Measurements from ENCODE around the gene ATXN10. TPM values are rescaled to one million over a fixed set of nuclear protein-coding genes. Genes with fewer than 3 reads are reported as not detected.

Gene ATXN10
- total and polyA plus RNA-seq, 2 experiments from 2014 or later = 109 to 216 TPM

DNA sequence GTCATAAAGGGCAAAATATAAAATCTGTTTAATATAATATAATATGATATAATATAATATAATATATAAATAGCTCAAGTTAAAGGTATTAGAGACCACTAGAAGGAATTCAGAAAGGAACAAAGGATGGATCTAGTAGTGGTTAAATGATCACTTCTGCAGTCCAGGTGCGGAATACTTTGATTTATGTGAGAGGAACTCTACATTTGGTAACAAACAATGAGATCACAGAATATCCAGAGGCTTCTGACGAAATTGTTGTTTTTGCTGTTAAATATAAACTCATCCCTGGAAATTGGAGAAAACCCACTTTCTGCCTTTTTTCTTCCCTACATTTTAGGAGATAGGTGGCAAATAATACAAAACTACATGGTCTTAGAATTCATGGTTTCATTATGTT, 36.0 kb downstream of the ATXN10 start:
- peaks cover 54% of the 10 kb centered on the region for H3F3A ChIP-seq (ENCODE audit: insufficient read depth)
- no peaks in the 10 kb centered on the region for H3K9me3 ChIP-seq (ENCODE audit: low read depth)
- TF ChIP-seq EZH2phosphoT487 (IDR thresholded peaks at IDR 0.05; ENCODE audit: insufficient read depth, low read depth) (no peak), EZH2 (IDR thresholded peaks at IDR 0.05; ENCODE audit: insufficient read depth, poor library complexity, severe bottlenecking) (no peak)
- H3K4me2 ChIP-seq (ENCODE audit: unreplicated experiment) = no peak overlapping the region
- no peaks in the 10 kb centered on the region for H3K27me3 ChIP-seq (replicated peaks; ENCODE audit: insufficient read depth)
- H3K9ac ChIP-seq = no peak overlapping the region
- H2AFZ ChIP-seq = no peak overlapping the region
- WGBS, 2 experiments (ENCODE audit: low coverage in 1 of 2, low lambda C conversion rate in 2 of 2, missing lambda C conversion rate in 2 of 2) = 95 to 99% methylated on average over 2 of the region's 2 CpGs
- peaks cover 35% of the 10 kb centered on the region for H3K4me1 ChIP-seq (ENCODE audit: insufficient read depth)
- H3K27ac ChIP-seq = no peak overlapping the region
- peaks cover 10% of the 10 kb centered on the region; the same call in 1 of the 2 replicates for H4K20me1 ChIP-seq (ENCODE audit: insufficient read depth)
- DNase-seq = no peak
- no peak overlapping the region for H3K4me3 ChIP-seq
- H3K9me2 ChIP-seq (ENCODE audit: insufficient read depth) = no peaks in the 10 kb centered on the region
- in situ Hi-C loops (cut with MboI) = no loop called here
- peaks cover 25% of the 10 kb centered on the region for H3K36me3 ChIP-seq (ENCODE audit: low read depth)
- H3K79me2 ChIP-seq (ENCODE audit: insufficient read depth) = peaks cover 80% of the 10 kb centered on the region

DNA sequence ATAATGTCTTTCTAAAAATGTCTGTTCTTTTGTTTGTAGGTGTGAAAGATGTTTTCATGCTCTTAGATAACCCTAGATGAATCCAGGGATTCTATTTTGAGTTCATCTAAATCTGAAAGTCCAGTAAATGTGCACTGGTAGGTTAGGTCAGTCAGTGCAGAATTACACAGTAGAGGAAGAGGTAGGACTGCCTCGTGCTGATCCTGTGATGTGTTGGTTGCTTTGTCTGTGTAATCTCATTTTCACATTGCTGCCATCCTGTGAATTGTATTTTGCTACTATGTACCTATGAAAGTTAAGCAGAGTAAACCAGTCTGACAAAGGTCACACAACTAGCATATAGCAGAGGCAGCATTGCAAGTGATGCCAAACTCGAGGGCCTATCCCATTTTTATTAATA, 36.5 kb downstream of the ATXN10 start:
- Histone ChIP-seq H3K9me2 (ENCODE audit: insufficient read depth) (no peaks in the 10 kb centered on the region), H3K27ac (no peak overlapping the region), H2AFZ (no peak overlapping the region), H3K36me3 (ENCODE audit: low read depth) (peaks cover 24% of the 10 kb centered on the region), H3K9ac (no peak overlapping the region), H3K27me3 (replicated peaks; ENCODE audit: insufficient read depth) (no peaks in the 10 kb centered on the region), H3K4me2 (ENCODE audit: unreplicated experiment) (no peak overlapping the region), H3K4me3 (no peak overlapping the region), H3K4me1 (ENCODE audit: insufficient read depth) (peaks cover 35% of the 10 kb centered on the region), H3F3A (ENCODE audit: insufficient read depth) (peaks cover 54% of the 10 kb centered on the region), H3K79me2 (ENCODE audit: insufficient read depth) (peaks cover 83% of the 10 kb centered on the region), H3K9me3 (ENCODE audit: low read depth) (no peaks in the 10 kb centered on the region), H4K20me1 (ENCODE audit: insufficient read depth) (peaks cover 10% of the 10 kb centered on the region; the same call in 1 of the 2 replicates)
- WGBS, 2 experiments (ENCODE audit: low coverage in 1 of 2, low lambda C conversion rate in 2 of 2, missing lambda C conversion rate in 2 of 2) = 77 to 79% methylated on average over 2 of the region's 2 CpGs
- DNase-seq = no peak
- in situ Hi-C loops (cut with MboI) = no loop called here
- TF ChIP-seq EZH2phosphoT487 (IDR thresholded peaks at IDR 0.05; ENCODE audit: insufficient read depth, low read depth) = no peak
- no peak for TF ChIP-seq EZH2 (IDR thresholded peaks at IDR 0.05; ENCODE audit: insufficient read depth, poor library complexity, severe bottlenecking)

DNA sequence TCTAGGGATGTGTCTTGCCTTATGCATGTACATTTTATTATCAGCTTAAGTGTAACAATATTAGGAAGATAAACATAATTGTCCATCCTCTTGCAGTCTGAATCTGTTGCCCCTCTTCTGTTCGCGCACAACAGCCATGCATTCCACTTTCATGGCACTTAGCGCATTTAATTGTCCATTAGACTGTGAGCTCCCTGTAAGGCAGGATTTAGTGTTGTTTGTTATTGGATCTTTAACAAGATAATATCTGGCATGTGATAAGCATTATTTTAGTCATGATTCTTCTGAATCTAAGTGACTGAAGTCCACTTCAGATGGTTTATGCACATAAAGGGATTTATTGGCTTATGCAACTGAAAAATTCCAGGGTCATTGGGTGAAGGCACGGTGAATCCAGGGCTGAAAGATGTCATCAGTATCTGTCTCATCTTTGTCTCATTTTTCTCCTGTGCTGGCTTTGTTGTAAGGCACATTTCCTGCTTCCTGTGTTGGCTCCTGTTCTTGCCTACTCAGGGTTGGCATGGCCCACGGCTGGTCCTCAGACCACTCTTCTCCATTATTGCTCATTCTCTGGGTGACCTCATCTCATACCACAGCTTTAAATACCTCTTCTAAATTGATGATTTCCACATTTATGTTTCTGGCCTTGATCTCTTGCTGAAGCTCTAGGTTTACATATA, 37.6 kb downstream of the ATXN10 start:
- H3K27me3 ChIP-seq (replicated peaks; ENCODE audit: insufficient read depth) = no peaks in the 10 kb centered on the region
- in situ Hi-C loops (cut with MboI) = no loop called here
- no peaks in the 10 kb centered on the region for H3K9me3 ChIP-seq (ENCODE audit: low read depth)
- H3F3A ChIP-seq (ENCODE audit: insufficient read depth) = peaks cover 58% of the 10 kb centered on the region
- DNase-seq = peak; percentile 92
- H3K27ac ChIP-seq = peak overlapping the region; percentile 81
- H3K9me2 ChIP-seq (ENCODE audit: insufficient read depth) = no peaks in the 10 kb centered on the region
- WGBS, 2 experiments (ENCODE audit: low coverage in 1 of 2, low lambda C conversion rate in 2 of 2, missing lambda C conversion rate in 2 of 2) = 58 to 59% methylated on average over 5 of the region's 5 CpGs
- H3K79me2 ChIP-seq (ENCODE audit: insufficient read depth) = peaks cover 87% of the 10 kb centered on the region
- no peak for TF ChIP-seq EZH2phosphoT487 (IDR thresholded peaks at IDR 0.05; ENCODE audit: insufficient read depth, low read depth)
- TF ChIP-seq EZH2 (IDR thresholded peaks at IDR 0.05; ENCODE audit: insufficient read depth, poor library complexity, severe bottlenecking) = no peak
- H2AFZ ChIP-seq = no peak overlapping the region
- no peak overlapping the region for H3K4me3 ChIP-seq
- peaks cover 16% of the 10 kb centered on the region for H3K36me3 ChIP-seq (ENCODE audit: low read depth)
- peak overlapping the region; percentile 70 for H3K4me2 ChIP-seq (ENCODE audit: unreplicated experiment)
- H3K4me1 ChIP-seq (ENCODE audit: insufficient read depth) = peaks cover 35% of the 10 kb centered on the region
- no peak overlapping the region for H3K9ac ChIP-seq
- peaks cover 10% of the 10 kb centered on the region; the same call in 1 of the 2 replicates for H4K20me1 ChIP-seq (ENCODE audit: insufficient read depth)

- peak; percentile 90 for DNase-seq
- WGBS, 2 experiments (ENCODE audit: low coverage in 1 of 2, low lambda C conversion rate in 2 of 2, missing lambda C conversion rate in 2 of 2) = 0% methylated on average over 2 of the region's 2 CpGs
These were observed 38.2 kb downstream of the ATXN10 start for GRCh38 chr22:45709866-45710265.

More at GRCh38 chr22:45709866-45710265, 38.2 kb downstream of the ATXN10 start:
- Histone ChIP-seq H3K36me3 (ENCODE audit: low read depth) (peaks cover 10% of the 10 kb centered on the region; the same call in 1 of the 2 replicates), H4K20me1 (ENCODE audit: insufficient read depth) (peaks cover 10% of the 10 kb centered on the region; the same call in 1 of the 2 replicates), H2AFZ (no peak overlapping the region), H3K9me3 (ENCODE audit: low read depth) (no peaks in the 10 kb centered on the region), H3K9ac (peak overlapping the region; percentile 33), H3K4me2 (ENCODE audit: unreplicated experiment) (peak overlapping the region; percentile 70), H3K9me2 (ENCODE audit: insufficient read depth) (no peaks in the 10 kb centered on the region), H3K79me2 (ENCODE audit: insufficient read depth) (peaks cover 87% of the 10 kb centered on the region), H3K27ac (peak overlapping the region; percentile 81), H3F3A (ENCODE audit: insufficient read depth) (peaks cover 51% of the 10 kb centered on the region), H3K4me3 (peak overlapping the region; percentile 29; the same call in 1 of the 2 replicates), H3K27me3 (replicated peaks; ENCODE audit: insufficient read depth) (no peaks in the 10 kb centered on the region), H3K4me1 (ENCODE audit: insufficient read depth) (peaks cover 35% of the 10 kb centered on the region)
- TF ChIP-seq EZH2phosphoT487 (IDR thresholded peaks at IDR 0.05; ENCODE audit: insufficient read depth, low read depth) = peak; percentile 98
- TF ChIP-seq EZH2 (IDR thresholded peaks at IDR 0.05; ENCODE audit: insufficient read depth, poor library complexity, severe bottlenecking) = no peak
- in situ Hi-C loops (cut with MboI) = no loop called here
